AG09309 (cell line): ENCODE data around the gene NR1I2.

Experiments
- DNase-seq: peaks from one replicate; pipeline ENCODE4 v3.0.0-alpha.2; 2010; ENCODE audit warnings: low read depth
- H3K4me3 ChIP-seq: 2 replicates; pipeline ENCODE4 v1.5.1; 2011; ENCODE audit warnings: mild to moderate bottlenecking, low read depth, low read length, moderate library complexity; ENCODE audit not compliant: control insufficient read depth
- TF ChIP-seq, protein P1 (sequence below): IDR thresholded peaks from 2 replicates; pipeline ENCODE4 v1.5.1; 2011; ENCODE audit warnings: mild to moderate bottlenecking, low read depth, low read length, inconsistent platforms; ENCODE audit not compliant: insufficient read depth, control insufficient read depth; ENCODE audit errors: missing control alignments

NR1I2 gene

DNA sequence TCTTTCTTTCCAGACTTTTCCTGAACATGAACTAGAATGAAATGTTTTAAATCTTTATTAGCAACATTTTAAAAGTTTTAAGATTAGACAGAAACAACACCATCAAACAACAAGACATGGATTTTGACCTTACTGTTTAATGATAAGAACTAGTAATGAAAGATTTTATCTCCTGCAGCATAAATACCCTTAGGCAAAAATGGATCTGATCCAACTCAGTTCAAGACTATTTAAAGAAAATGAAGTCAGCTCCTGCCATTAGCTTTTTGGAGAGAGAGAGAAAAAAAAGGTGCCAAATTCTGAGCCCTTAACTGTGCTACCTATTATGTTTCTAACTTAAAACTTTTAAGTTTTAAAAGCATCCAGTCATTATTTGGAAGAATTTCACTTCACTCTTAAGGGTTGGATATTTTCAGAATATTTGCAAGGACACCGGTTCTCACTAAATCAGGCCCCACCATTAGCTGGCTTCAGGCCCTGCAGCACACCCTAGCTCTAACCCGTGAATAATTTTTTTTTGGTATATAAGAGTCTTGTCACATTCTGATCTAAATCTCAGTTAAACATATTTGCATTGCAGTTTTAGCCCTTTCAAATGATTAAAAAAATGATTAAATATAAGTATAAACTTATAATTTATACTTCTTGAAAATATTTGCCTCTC lies 60.0 kb downstream of the NR1I2 start:
- no peak overlapping the region for H3K4me3 ChIP-seq
- TF ChIP-seq, protein P1, sequence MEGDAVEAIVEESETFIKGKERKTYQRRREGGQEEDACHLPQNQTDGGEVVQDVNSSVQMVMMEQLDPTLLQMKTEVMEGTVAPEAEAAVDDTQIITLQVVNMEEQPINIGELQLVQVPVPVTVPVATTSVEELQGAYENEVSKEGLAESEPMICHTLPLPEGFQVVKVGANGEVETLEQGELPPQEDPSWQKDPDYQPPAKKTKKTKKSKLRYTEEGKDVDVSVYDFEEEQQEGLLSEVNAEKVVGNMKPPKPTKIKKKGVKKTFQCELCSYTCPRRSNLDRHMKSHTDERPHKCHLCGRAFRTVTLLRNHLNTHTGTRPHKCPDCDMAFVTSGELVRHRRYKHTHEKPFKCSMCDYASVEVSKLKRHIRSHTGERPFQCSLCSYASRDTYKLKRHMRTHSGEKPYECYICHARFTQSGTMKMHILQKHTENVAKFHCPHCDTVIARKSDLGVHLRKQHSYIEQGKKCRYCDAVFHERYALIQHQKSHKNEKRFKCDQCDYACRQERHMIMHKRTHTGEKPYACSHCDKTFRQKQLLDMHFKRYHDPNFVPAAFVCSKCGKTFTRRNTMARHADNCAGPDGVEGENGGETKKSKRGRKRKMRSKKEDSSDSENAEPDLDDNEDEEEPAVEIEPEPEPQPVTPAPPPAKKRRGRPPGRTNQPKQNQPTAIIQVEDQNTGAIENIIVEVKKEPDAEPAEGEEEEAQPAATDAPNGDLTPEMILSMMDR = no peak
- no peak for DNase-seq

DNA sequence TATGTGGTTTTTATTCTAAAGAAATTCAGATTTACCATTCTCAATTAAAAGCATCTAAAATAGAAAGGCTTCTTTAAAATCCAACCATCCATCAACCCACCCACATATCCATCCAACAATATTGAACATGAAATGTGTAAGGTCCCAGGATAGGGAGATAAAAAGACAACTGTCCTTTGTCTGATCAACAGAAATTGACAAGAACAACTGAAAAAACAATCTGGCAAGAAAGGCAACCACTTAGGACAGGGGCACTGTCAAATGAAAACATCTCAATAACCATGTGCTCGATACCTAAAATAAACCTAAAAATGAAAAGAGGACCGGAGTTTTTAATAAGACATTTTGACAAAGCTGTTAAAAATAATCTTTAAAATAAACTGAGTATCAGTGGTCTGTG lies 67.2 kb downstream of the NR1I2 start:
- DNase-seq = no peak
- no peak overlapping the region for H3K4me3 ChIP-seq
- TF ChIP-seq, protein P1 = no peak

DNA sequence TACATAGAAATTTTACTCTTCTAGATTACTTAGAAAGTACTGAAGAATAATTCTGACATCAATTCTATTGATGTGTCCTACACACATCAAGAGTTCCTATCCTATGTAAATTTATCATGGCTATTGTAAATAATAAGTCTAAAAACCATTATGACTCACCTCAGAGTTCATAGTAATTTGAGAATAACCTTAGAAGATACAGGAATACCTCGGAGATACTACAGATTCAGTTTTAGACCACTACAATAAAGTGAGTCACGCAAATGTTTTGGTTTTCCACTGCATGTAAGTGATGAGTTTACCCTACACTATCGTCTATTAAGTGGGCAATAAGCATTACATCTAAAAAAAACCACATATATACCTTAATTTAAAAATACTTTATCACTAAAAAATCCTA lies 74.8 kb downstream of the NR1I2 start:
- DNase-seq = no peak
- TF ChIP-seq, protein P1 = no peak
- H3K4me3 ChIP-seq = no peak overlapping the region

DNA sequence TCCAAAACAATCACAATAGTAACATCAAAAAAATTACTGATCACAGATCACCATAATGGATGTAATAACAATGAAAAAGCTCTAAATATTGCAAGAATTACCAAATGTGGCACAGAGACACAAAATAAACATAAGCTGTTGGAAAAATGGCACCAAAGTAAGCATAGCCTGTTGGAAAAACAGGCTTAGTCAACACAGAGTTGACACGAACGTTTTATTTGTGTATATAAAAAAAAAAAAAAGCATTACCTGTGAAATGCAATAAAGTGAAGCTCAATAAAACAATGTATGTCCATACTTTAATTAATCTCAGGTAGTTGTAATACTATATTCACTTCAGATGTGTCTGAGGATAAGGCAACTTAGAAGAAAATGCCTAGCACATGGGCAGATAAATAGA lies 77.1 kb downstream of the NR1I2 start:
- no peak overlapping the region for H3K4me3 ChIP-seq
- TF ChIP-seq, protein P1 = no peak
- no peak for DNase-seq

DNA sequence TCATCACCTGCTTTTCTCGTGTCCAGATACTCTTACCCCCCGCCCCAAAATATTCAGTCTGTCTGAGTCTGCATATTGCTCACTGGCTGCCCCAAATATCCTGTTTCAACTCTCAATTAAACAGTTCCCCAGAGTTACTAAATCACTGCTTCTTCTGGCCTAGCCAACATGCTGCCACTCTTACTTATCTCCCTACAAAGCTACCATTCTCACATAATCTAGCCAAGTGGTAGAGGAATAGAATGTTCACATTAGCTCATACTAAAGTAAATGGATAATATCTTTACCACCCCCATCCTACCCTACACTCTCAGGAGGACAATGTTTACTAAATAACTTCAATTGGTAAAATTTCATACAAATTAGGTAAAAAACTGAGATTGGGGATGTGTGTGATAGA lies 77.8 kb downstream of the NR1I2 start:
- no peak for DNase-seq
- no peak overlapping the region for H3K4me3 ChIP-seq
- TF ChIP-seq, protein P1 = no peak

DNA sequence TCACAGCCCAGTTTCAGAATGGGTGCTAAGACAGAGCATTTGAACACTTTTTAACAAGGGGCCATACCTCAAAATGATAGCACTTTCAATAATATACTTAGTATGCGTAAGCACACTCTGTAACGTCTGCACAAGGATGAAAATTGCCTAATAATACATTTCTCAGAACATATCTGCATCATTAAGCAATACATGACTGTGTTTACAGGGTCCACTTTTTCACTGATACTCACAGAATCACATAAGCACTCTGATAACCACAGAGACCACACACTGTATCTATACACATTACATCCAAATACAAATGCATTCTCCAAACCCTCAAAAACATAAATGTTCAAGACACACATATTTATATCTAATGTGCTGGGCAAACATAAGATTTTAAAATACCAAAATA lies 79.8 kb downstream of the NR1I2 start:
- TF ChIP-seq, protein P1 = no peak
- no peak for DNase-seq

DNA sequence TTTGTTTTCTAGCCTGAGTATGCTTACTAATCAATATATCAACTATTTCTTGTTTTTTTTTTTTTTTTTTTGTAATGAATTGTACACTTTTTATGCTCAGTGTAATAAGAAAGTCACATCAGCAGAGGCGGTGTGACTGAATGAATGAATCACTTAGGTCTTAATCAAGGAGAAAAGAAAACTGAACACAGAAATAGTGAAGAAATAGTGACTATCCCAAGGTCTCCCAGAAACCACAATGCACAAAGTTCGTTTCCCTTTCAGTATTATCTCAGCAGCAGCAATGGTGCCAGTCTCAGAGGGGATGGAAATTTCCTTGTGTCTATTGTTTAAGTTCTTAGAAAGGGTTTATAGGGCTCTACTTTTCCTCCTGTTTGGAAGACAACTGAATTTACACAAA lies 80.7 kb downstream of the NR1I2 start:
- no peak for DNase-seq
- H3K4me3 ChIP-seq = no peak overlapping the region
- TF ChIP-seq, protein P1 = no peak

More for the DNA sequence above, 79.8 kb downstream of the NR1I2 start:
- no peak overlapping the region for H3K4me3 ChIP-seq
